Adrenal gland (tissue), 12 donors: Measurements from ENCODE around the gene RUNX1. TPM values are rescaled to one million over a fixed set of nuclear protein-coding genes. Genes with fewer than 3 reads are reported as not detected.

Experiments
- DNase-seq, 7 donors: peaks; one replicate each; pipeline ENCODE4 v3.0.0-alpha.2; 2019 to 2020
- H3K27ac ChIP-seq, 5 donors: fragments of 200-600 bp; sonication (generic) in 4 of 5; 1 replicate in 3 of 5; 2 replicates in 2 of 5; pipeline versions ENCODE4 v1.5.1 to v1.8.0; 2016 to 2020; ENCODE audit warnings: mild to moderate bottlenecking in 1 of 5
- H3K27me3 ChIP-seq: fragments of 200-600 bp; 2 replicates; pipeline ENCODE4 v1.8.0; 2021
- H3K36me3 ChIP-seq, 2 donors: fragments of 200-600 bp; replicated peaks in 1 of 2; 1 replicate in 1 of 2; 2 replicates in 1 of 2; pipeline versions ENCODE4 v1.5.1 to v1.8.0; 2018 to 2022
- H3K4me1 ChIP-seq, 2 donors: fragments of 200-600 bp; replicated peaks in 1 of 2; 1 replicate in 1 of 2; 2 replicates in 1 of 2; pipeline versions ENCODE4 v1.5.1 to v1.8.0; 2018 to 2021
- H3K4me3 ChIP-seq, 4 donors: fragments of 200-600 bp; sonication (generic) in 3 of 4; one replicate each; pipeline ENCODE4 v1.5.1; 2016 to 2018
- H3K9me3 ChIP-seq, 3 donors: fragments of 200-600 bp; sonication (generic) in 1 of 3; replicated peaks in 1 of 3; 1 replicate in 2 of 3; 2 replicates in 1 of 3; pipeline versions ENCODE4 v1.5.1 to v1.8.0; 2016 to 2021
- POLR2A ChIP-seq, 2 donors: fragments of 450-650 bp; IDR thresholded peaks; one replicate each; pipeline ENCODE4 v1.6.1; 2017; ENCODE audit warnings: antibody characterized with exemption in 2 of 2, mild to moderate bottlenecking in 2 of 2, moderate library complexity in 1 of 2
- WGBS, 4 donors: extraction: QIAGEN DNeasy Blood & Tissue Kit in 2 of 4; methylation state at CpG; one replicate each; pipeline versions ENCODE4 v1.1.5 to v1.1.7; 2013 to 2017; 5-methylcytosine and 5-hydroxymethylcytosine counted together
- intact Hi-C, 2 donors: fragments of 100-400 bp; cut with DNase I; formaldehyde crosslinking; loops; one replicate each; pipeline versions ENCODE4 v1.14.1 to v1.15.0; 2022 to 2023
- polyA plus RNA-seq, 3 donors: library from polyadenylated mRNA; stranded (reverse); fragments of 200-250 nt in 2 of 3; fragments of 350-450 nt in 1 of 3; fragmentation: Illumina TruSeq in 1 of 3; extraction: RNeasy Lipid Tissue Mini Kit (QIAGEN cat#74804) in 1 of 3; gene quantifications; one replicate each; pipeline ENCODE4 v1.2.3, GENCODE V29; 2013 to 2014
- total RNA-seq, 9 donors: library from RNA; depleted of rRNA in 4 of 9; stranded (reverse); fragments of >200 nt in 4 of 9; fragments of 120-200 nt in 1 of 9; fragmentation: NEBNext Ultra II Directional in 1 of 9; extraction: Animal tissue kit (Norgen Biotek cat#: 25700) in 1 of 9; gene quantifications; one replicate each; pipeline versions ENCODE4 v1.1.0 to v1.2.4, GENCODE V29; 2013 to 2023
- TF ChIP-seq, protein P1 (sequence below), 6 experiments: fragments of 450-650 bp in 4 of 6; fragments of 200-600 bp in 2 of 6; sonication (generic) in 1 of 6; IDR thresholded peaks; 1 replicate in 5 of 6; 2 replicates in 1 of 6; pipeline versions ENCODE4 v1.5.1 to v1.8.0; 2016 to 2021; ENCODE audit warnings: antibody characterized with exemption in 6 of 6, mild to moderate bottlenecking in 2 of 6, moderate library complexity in 1 of 6
- donor health status: healthy with polysubstance abuse.
- donor health status: Bipolar disorder and iron deficiency.
- donor health status: DM: yes; HTN: yes; CAD: no.
- donor health status: DM: no; HTN: no; CAD: no.
- donor health status: DM: no; HTN: no; CAD: no.
- donor health status: DM: yes; HTN: yes; CAD: no.

Gene RUNX1
- total and polyA plus RNA-seq, 12 donors = 0.83 to 27.2 (median 8.2) TPM

DNA sequence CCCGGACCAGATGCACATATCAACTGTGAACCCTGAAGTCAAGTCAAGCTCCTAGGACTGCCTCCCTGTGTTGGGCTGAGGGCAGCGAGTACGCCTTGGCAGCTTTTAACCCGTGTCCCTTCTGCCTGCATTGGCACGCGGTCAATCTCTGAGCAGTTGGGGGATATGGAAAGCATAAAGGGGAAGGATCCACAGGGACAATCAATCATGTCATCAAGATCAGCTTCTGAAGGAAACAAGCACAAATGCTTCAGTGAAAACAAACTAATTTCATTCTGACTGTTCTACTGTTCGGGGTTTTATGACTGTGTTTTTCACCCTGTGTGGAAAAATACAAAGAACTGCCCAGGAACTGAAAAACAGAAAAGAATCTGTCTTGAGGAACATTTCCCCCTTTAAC, 106.2 kb downstream of the RUNX1 start:
- no peaks in the 10 kb centered on the region for H3K9me3 ChIP-seq
- H3K27ac ChIP-seq = no peak overlapping the region
- WGBS, 4 donors = 52 to 75% (median 69%) methylated on average over 7 of the region's 7 CpGs
- peaks cover 12% of the 10 kb centered on the region for H3K27me3 ChIP-seq
- no peaks in the 10 kb centered on the region for H3K36me3 ChIP-seq
- TF ChIP-seq, protein P1, sequence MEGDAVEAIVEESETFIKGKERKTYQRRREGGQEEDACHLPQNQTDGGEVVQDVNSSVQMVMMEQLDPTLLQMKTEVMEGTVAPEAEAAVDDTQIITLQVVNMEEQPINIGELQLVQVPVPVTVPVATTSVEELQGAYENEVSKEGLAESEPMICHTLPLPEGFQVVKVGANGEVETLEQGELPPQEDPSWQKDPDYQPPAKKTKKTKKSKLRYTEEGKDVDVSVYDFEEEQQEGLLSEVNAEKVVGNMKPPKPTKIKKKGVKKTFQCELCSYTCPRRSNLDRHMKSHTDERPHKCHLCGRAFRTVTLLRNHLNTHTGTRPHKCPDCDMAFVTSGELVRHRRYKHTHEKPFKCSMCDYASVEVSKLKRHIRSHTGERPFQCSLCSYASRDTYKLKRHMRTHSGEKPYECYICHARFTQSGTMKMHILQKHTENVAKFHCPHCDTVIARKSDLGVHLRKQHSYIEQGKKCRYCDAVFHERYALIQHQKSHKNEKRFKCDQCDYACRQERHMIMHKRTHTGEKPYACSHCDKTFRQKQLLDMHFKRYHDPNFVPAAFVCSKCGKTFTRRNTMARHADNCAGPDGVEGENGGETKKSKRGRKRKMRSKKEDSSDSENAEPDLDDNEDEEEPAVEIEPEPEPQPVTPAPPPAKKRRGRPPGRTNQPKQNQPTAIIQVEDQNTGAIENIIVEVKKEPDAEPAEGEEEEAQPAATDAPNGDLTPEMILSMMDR (IDR thresholded peaks at IDR 0.05) = no peak
- TF ChIP-seq POLR2A (IDR thresholded peaks at IDR 0.05) = no peak
- H3K4me3 ChIP-seq = no peak overlapping the region
- intact Hi-C loops = no loop called here
- DNase-seq = no peak
- H3K4me1 ChIP-seq = no peaks in the 10 kb centered on the region

DNA sequence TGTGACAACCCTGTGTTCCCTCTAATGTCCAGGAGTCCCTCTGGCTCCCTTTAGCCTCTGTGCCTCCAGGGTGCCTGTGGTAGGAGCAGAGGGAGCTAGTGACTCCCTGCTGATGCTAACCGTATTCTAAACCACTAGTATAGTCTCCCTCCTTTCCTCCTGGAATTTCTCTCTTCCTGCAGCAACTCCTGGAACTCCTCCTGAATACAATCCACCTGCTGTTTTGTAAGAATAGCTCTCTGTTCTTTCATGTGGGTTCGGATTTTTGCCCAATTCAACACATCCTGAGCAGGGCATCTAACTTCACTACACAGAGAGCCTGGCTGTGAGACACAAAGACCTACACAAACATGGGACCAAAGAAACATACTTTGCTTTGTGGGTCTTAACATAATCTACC, 107.9 kb downstream of the RUNX1 start:
- WGBS, 4 donors = 47 to 55% (median 51%) methylated on average over 2 of the region's 2 CpGs
- Histone ChIP-seq H3K4me3 (no peak overlapping the region), H3K36me3 (no peaks in the 10 kb centered on the region), H3K27ac (no peak overlapping the region), H3K27me3 (peaks cover 17% of the 10 kb centered on the region), H3K9me3 (no peaks in the 10 kb centered on the region), H3K4me1 (no peaks in the 10 kb centered on the region)
- TF ChIP-seq, protein P1 (IDR thresholded peaks at IDR 0.05) = no peak
- no peak for TF ChIP-seq POLR2A (IDR thresholded peaks at IDR 0.05)
- DNase-seq = no peak
- intact Hi-C loops = no loop called here

DNA sequence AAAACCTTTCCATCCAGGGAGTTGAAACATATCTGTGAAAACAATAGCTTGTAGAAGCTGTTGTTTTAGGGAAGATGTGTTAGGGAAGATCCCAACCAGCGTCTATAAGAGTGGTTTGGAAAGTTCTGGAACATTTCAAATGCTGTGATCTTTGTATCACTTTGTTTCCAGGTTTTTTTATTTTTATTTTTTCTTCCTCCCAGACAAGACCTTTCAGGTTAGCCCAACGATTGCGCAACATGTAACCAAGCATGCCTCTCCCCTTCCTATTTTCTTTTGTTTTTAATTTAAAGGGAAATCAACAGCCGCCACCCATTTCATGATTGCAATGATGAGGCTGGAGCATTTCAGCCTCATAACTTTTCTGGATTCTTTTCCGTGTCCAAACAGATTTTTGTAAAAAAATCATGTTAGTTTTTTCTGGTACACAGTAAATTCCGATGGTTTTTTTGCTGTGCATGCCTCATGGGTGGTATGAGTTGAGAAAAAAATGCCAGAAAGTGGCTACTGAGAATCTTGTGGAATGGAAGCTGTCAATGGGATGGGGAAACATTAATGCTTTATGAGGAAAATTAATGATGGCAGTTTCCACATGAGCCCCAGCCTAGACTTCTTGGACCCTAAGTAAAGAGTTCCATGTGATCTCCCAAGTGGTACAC, 109.3 kb downstream of the RUNX1 start:
- Histone ChIP-seq H3K27ac (no peak overlapping the region), H3K27me3 (peaks cover 26% of the 10 kb centered on the region), H3K36me3 (no peaks in the 10 kb centered on the region), H3K4me1 (no peaks in the 10 kb centered on the region), H3K4me3 (no peak overlapping the region), H3K9me3 (no peaks in the 10 kb centered on the region)
- no peak for TF ChIP-seq POLR2A (IDR thresholded peaks at IDR 0.05)
- TF ChIP-seq, protein P1 (IDR thresholded peaks at IDR 0.05) = no peak
- intact Hi-C loops = no loop called here
- DNase-seq = no peak
- WGBS, 4 donors = 67 to 76% (median 72%) methylated on average over 6 of the region's 6 CpGs

DNA sequence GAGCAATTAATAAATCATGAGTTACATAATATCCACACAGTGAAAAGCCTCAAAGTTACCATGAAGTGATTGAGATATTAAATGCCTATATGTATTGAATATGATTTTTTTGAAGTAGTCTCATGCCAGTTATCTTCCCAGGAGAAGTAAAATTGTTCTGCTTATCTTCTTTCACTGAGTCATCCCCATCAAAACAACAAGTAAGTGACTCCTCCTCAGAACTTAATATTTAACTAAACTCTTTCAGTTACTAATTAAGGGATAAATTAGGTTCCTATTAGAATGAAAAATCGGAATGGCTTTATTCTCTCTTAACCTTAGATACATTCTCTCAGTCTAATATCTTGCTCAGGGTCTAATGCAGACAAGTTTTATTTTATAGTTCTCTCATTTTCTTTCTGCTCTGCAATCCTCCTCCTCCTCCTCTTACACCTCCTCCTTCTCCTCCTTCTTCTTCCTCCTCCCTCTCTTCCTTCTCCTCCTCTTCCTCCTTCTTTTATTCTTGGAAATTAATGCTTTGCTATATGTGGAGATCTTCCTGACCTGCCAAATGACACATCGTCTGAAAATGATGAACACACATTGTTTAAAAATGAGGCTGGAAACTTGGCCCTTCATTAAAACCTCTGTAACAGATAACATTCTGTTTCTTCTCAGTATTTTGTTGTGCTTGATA, 110.9 kb downstream of the RUNX1 start:
- intact Hi-C loops = no loop called here
- 53 to 65% (median 60%) methylated on average over 2 of the region's 2 CpGs for WGBS, 4 donors
- Histone ChIP-seq H3K4me3 (no peak overlapping the region), H3K36me3 (no peaks in the 10 kb centered on the region), H3K27me3 (peaks cover 26% of the 10 kb centered on the region), H3K4me1 (no peaks in the 10 kb centered on the region), H3K9me3 (no peaks in the 10 kb centered on the region), H3K27ac (no peak overlapping the region)
- TF ChIP-seq, protein P1 (IDR thresholded peaks at IDR 0.05) = no peak
- no peak for TF ChIP-seq POLR2A (IDR thresholded peaks at IDR 0.05)
- no peak for DNase-seq
